Endothelial cell of hepatic sinusoid (primary cell): ENCODE data around the gene NCOA7.

Experiments used
- in situ Hi-C: cut with HindIII; loops from 2 replicates; pipeline ENCODE4 v1.10.0; 2017; ENCODE audit warnings: low sequenced_read_pairs

The NCOA7 gene

GRCh38 chr6:125939791-125940190, 149.0 kb downstream of the NCOA7 start:
- in situ Hi-C loops: no loop called here

DNA sequence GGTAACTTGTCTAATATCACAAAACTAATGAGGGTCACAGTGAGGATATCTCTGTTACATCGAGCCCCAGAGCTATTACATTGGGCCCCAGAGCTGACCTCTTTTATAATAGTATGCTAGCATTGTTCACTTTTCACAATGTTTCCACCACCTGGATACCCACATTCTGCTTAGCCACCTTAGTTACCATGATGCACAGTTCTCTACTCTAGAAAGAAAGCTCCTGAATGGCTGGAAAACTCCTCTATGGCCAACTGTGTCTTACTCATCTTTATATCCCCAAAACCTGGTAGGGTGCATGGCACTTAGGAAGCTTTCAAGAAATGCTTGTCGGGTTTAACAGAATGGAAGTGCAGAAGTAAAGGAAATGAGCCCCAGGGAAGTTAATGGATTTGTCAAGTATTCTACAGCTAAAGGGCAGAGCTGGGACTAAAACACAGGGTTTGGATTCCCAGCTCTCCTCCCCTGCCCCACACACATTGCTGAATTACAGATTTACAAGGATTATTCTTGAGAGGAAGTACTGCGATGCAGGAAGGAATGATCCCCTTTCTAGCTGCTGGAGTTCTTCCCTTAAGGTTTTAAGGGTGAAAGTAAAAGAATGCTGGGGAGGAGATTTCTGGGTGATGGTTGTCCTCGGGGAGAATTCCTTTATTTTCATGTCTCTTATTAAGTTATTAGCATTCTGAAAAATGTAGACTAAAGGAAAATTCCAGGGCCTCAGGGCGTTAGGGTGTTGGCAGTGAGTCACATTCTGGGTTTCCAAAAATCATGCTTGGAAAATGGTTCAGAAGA, 149.7 kb downstream of the NCOA7 start:
- in situ Hi-C loops: no loop called here

DNA sequence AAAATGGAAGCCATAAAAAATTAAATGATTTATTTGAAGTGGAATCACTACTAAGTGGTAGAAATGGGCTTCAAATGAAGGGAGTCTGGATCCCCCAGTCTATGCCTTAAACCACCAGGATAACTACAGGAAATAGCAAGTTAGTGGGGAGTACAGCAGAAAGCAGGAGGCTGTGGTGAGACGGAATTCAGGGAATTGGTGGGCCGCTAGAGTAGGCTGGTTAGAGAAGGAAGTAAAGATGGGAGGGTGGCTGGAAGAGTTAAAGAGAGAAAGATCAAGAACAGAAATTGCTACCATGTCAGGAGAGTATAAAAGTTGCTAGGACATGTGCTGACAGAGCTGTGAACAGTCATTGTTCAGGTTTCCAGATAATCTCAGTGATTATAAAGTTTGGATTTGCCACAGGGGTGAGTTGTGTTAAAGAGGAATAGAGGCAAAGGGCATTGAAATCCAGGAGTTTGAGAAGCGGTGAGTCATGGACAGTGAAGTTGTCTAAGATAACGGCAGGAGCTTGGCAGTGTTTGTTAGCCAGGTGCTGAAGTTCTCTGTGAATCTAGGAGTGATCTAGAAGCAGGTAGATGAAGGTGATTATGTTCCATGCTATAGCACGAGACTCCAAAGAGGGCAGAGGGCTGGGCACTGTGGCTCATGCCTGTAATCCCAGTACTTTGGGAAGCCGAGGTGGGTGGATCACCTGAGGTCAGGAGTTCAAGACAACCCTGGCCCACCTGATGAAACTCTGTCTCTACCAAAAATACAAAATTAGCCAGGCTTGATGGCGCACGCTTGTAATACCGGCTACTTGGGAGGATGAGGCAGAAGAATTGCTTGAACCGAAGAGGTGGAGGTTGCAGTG, 152.1 kb downstream of the NCOA7 start:
- in situ Hi-C loops: no loop called here

DNA sequence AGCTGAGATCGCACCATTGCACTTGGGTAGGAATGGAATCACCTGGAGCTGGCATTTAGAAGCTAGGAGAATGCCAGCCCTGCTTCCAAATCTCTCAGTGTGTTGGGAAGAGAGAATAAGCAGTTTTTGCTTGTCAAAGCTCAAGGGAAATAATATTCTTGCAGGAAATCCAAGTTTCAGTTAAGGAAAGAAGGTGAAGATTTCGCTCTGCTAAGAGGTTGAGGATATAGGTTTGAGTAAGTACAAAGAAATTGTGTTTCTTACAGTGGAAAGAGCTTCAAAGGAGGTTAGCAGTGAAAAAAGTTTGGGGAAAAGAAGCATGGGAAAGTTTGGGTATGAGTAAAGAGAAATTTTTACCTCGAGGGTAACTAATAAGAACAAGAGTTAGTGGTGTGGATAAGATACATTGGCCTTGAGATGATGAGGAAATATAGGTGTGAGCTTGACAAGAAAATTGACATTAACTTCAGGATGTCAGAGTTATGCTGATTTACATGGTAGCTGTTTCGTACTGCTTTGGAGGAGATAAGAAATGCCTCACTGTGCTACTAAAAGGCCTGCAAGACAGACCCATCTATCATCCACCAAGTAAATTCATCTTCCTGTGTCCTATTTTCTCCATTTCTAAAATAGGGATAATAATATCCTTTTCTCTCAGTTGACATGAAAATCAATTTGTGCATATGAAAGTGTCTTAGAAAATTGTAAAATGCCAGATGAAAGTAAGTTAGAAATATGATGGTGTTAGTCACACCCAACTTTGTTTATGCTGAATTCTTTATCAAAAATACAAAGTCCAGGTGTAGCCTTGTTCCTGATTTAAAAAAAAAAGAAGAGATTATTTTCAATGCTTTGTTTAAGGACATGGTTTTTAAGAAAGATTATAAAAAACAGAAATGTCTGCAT, 153.0 kb downstream of the NCOA7 start:
- in situ Hi-C loops: no loop called here

GRCh38 chr6:125944434-125944816, 153.7 kb downstream of the NCOA7 start:
- in situ Hi-C loops: no loop called here

DNA sequence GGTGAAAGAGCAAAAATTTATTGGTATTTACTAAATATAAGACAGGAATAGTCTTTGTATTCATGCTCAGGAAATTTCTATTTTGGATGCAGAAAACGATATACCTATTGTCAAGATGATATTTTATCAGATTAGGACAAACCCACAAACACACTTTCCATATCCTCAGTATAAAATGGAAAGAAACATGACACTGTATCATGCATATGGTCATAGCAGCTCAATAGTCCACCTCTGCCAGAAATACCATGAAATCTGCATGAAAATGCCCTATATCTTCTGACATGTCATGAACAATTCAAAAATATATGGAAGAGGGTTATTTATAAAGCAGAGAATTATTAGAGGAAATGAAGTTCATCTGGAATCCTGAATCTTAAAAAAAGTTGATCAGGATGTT, 154.1 kb downstream of the NCOA7 start:
- in situ Hi-C loops: no loop called here

GRCh38 chr6:125945378-125946141, 154.8 kb downstream of the NCOA7 start:
- in situ Hi-C loops: no loop called here

GRCh38 chr6:125947615-125948014, 156.9 kb downstream of the NCOA7 start:
- in situ Hi-C loops: no loop called here

- in situ Hi-C loops: no loop called here
Measured at GRCh38 chr6:125948455-125948854, 157.7 kb downstream of the NCOA7 start.

- in situ Hi-C loops: no loop called here
Measured at GRCh38 chr6:125949069-125949468, 158.3 kb downstream of the NCOA7 start.

DNA sequence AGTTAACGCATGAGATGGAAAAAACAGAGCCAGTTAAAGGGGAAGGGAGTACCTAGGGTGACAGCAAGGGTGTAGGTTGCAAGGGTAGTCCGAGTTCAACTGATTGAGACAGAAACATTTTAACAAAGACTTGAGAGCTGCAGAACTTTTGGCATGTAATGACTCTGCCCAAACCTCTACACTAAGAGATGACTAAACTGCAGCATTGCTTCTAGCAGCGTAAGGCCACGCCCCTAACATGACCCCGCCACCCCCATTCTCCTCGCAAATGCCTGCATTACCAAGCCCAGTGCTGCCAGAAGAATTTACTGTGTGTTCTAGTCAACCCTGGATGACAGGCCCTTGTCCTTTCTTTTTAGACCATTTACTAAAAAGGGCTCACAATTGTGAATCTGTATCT, 159.5 kb downstream of the NCOA7 start:
- in situ Hi-C loops: loop anchor here (25.0 kb wide), 1 partner anchor 163 kb away; the partner anchor contains the start of gene NCOA7

GRCh38 chr6:125950716-125951115, 160.0 kb downstream of the NCOA7 start:
- in situ Hi-C loops: loop anchor here (25.0 kb wide), 1 partner anchor 163 kb away; the partner anchor contains the start of gene NCOA7

DNA sequence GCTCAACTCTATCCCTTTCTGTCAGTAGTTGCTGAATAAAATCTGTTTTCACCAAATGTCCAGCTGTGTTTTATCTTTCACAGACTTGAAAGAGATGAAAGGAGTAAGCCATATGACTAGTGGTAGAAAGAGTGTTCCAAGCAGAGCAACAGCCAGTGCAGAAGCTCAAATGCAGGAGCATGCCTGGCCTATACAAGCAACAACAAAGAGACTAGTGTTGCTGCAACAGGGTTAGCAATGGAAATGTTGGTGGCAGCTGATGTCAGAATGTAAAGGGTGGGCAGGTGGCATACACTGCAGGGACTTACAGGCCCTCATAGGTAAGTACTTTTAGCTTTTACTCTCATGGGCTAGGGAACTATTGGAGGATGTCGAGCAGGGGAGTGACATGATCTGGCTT, 160.6 kb downstream of the NCOA7 start:
- in situ Hi-C loops: loop anchor here (25.0 kb wide), 1 partner anchor 164 kb away; the partner anchor contains the start of gene NCOA7

GRCh38 chr6:125952764-125953501, 162.2 kb downstream of the NCOA7 start:
- in situ Hi-C loops: loop anchor here (25.0 kb wide), 1 partner anchor 166 kb away; the partner anchor contains the start of gene NCOA7

DNA sequence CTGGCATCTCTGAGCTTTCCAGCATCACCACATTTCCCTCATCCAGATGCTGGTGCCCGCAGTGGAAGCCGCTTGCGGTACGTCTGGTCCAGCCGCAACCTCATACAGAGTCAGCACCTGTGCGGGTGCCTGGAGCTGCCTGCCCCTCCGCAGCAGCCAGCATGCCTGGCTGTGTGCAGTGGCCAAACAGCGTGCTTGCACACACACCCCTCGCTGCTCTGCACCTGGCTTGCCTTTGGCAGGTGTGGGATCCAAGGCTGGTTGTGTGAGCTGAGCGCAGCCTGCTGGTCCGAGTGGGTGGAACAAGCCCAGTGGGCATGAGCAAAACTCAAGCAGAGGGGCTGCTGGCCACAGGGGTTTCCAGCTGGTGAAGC, 162.7 kb downstream of the NCOA7 start:
- in situ Hi-C loops: loop anchor here (25.0 kb wide), 1 partner anchor 166 kb away; the partner anchor contains the start of gene NCOA7

DNA sequence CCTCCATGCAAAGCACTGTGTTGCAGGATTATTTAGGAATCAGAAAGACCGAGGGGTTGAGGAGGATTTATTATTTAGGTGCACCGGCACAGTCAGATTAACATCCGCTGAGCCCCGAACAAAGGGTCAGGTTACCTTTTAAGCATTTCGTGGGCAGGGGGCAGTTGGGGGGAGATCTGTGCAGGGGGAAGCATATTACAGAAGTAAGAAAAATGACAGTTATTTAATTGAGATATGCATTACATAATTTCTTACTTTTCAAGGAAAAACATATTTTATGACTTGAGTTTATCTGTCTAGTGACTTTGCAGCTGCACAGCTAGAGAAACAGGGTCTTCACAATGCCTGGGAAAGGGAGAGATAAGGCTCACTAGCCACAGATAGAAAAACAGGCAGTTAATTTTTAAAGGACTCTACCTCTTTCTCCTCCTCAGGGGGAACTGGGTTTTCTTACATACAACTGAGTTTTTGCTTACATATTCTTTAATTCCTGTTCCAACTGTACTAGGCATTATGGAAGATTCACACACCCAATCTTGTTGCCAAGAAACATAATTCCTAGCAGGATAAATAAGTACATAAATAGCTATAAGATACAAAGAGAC, 164.1 kb downstream of the NCOA7 start:
- in situ Hi-C loops: loop anchor here (5.0 to 25.0 kb wide), 2 partner anchors 63 to 168 kb away; partner anchors contain the start of gene NCOA7

GRCh38 chr6:125955973-125956372, 165.2 kb downstream of the NCOA7 start:
- in situ Hi-C loops: loop anchor here (5.0 to 25.0 kb wide), 2 partner anchors 64 to 169 kb away; partner anchors contain the start of gene NCOA7
